Measurements from ENCODE around the gene HLA-B.
"Not testable (repeated sequence)": the region's sequence is repeated elsewhere in the genome, so short reads cannot be mapped to it uniquely, and the experiment has no call there.

HLA-B gene

DNA sequence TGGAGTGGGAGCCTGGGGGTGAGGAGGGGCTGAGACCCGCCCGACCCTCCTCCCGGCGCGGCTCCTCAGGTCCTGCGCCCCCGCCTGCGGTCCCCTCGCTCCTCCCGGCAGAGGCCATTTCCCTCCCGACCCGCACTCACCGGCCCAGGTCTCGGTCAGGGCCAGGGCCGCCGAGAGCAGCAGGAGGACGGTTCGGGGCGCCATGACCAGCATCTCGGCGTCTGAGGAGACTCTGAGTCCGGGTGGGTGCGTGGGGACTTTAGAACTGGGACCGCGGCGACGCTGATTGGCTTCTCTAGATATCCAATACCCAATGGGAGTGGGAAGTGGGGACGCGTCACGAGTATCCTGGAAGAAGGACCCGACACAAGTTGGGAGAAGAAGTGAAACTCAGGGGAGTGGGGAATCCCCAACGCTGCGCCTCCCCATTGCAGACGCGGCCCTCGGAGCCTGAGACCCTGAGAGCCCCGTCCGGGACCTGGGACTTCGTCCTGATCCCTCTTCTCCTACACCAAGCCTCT, at the start of gene HLA-B:
HLA-B (minus strand) TSS at position 234 of the 521 bp plus-strand sequence; CDS start at position 213, 21 bp downstream.
- DNase-seq (ENCODE audit: low read depth) = peak; percentile 46

DNA sequence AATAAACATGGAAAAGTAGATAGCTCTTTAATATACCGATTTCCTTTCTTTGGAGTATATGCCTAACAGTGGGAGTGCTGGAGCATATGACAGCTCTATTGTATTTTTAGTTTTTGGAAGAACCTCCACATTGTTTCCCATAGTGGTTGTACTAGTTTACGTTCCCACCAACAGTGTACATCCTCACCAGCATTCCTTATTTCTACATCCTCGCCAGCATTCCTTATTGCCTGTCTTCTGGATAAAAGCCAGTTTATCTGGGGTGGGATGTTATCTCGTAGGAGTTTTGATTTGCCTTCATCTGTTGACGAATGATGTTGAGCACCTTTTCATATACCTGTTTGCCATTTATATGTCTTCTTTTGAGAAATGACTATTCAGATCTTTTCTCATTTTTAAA, 49.0 kb upstream of the HLA-B start:
- no peak for DNase-seq (ENCODE audit: low read depth)

DNA sequence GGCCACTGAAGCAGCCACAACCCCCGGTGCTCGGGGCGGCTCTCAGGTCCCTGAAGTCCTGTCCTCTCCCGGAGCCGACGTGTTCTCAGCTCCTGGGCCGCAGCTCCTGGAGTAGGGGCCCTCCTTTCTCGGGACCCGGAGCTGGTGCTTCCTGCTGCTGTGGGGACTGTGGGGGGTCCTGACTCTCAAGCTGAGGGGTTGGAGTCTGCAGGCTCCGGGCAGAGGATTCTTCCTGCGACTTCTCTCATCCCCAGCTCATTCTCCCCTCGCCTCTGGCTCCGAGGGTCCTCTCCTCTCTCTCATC, 47.0 kb upstream of the HLA-B start:
- not testable (repeated sequence) for DNase-seq (ENCODE audit: low read depth)

DNA sequence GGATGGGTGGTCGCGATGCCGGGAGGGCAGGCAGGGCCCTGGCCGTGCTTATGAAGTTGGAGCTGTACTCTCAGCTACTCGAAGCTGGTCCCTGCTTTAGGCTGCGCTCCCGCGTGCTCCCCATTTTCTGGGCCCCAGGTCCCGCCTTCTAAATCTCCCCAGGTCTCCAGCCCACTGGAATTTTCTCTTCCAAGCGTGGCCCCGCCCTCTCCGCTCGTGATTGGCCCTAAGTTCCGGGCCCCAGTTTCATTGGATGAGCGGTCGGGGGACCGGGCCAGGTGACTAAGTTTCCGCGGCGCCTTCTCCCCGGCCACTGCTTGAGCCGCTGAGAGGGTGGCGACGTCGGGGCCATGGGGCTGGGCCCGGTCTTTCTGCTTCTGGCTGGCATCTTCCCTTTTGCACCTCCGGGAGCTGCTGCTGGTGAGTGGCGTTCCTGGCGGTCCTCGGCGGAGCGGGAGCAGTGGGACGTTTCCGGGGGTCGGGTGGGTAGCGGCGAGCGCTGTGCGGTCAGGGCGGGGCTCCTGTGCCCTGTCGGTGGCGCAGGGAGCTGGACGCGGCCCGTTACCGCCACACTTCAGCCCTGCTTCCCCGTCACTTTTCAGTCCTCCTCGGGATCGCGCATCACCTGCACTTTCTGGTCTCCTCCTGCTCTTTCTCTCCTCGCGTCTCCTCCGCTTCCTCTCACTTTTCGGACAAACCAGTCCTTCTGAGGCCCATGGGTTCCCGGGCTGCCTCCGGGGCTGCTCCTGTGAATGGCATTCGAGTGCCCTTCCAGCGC, 46.5 kb upstream of the HLA-B start, which contains the start of gene MICA:
MICA (plus strand) TSS at position 313 of the 778 bp plus-strand sequence; CDS start at position 351, 38 bp downstream.
- peak; percentile 53 for DNase-seq (ENCODE audit: low read depth)

DNA sequence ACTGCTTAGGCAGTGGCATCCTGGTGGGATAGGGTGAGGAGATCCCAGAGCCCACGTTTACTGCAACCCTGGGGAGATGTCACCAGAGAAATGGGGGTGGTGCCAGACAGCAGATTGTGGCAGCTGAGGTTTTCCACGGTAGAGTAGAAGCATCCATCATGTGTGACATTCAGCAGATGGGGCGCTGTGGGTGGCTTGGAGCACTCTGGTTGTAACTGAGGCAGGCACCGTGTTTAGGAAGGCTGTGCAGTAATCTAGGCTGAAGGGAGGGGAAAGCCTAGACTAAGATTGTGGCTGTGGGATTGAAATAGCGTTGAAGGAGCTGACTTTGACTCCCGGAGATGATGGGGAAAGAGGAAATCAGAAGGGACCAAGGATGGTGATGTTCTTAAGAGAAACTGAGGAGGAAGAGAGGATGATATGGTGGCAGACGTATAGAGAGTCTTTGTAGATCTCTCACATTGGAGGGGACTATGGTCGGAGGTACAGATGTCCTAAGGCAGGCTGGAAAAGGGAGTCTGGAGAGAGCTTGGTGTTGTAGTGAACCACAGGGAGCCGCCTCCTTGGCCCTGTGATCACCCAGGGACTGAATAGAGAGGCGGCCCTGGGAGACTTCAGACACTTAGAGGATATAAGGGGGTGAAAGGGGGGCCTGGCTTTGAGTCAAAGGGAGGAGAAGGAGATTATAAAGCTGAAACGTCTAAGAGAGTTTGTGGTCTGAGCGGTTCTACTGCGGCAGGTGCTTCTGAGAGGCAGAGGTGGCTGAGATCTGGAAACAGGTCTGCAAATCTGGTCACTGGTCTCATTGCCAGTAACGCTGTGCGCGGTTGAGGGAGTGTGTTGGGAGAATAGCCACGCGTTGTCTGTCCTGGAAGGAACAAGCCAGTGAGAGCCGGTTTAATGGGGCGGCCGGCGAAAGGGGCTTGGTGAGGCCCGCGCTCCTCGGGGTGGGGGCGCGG, 45.6 kb upstream of the HLA-B start:
- no peak for DNase-seq (ENCODE audit: low read depth)

DNA sequence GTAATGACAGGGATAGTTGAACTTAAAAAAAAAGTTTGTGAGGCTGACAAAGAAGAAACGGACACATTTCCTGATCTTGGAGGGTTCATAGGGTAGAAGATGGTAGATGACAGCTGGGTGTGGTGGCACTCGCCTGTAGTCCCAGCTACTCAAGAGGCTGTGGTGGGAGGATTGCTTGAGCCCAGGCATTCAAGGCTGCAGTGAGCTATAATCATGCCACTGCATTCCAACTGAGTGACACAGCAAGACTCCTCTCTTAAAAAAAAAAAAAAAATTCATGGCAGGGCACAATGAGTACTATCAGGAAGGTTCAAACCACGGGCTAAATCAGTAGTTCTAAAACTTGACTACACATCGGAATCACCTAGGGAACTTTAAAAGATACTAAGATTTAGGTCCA, 44.4 kb upstream of the HLA-B start:
- DNase-seq (ENCODE audit: low read depth) = peak; percentile 56

DNA sequence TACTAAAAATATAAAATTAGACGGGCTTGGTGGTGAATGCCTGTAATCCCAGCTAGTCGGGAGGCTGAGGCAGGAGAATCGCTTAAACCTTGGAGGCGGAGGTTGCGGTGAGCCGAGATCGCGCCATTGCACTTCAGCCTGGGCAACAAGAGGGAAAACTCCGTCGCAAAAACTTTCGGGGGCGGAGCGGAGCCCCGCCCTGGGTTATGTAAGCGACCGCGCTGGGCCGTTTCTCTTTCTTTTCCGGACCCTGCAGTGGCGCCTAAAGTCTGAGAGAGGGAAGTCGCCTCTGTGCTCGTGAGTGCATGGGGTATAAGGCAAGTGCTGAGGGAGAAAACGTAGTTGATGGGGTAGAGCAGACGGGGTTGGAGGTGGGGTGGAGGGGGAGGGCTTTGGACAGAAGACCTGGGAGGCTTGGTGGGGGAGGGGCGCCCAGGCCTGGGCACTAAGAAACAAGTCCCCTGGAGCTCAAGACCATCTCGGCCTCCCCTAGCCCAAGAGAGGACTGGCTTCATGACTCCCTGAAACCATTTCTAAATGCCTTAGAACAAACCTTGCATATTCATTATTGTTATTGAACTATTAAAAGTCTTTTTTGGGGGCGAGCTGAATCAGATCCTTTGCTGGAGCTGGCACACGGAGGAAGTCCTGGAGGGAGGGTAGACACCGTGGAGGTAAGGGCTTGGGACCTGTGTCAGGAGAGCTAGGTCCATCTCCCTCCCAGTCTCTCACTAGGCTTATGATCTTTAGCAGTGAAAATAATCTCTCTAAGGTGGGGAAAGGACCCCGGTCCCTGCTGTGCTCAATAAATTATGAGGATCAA, 43.7 kb upstream of the HLA-B start:
- no peak for DNase-seq (ENCODE audit: low read depth)

DNA sequence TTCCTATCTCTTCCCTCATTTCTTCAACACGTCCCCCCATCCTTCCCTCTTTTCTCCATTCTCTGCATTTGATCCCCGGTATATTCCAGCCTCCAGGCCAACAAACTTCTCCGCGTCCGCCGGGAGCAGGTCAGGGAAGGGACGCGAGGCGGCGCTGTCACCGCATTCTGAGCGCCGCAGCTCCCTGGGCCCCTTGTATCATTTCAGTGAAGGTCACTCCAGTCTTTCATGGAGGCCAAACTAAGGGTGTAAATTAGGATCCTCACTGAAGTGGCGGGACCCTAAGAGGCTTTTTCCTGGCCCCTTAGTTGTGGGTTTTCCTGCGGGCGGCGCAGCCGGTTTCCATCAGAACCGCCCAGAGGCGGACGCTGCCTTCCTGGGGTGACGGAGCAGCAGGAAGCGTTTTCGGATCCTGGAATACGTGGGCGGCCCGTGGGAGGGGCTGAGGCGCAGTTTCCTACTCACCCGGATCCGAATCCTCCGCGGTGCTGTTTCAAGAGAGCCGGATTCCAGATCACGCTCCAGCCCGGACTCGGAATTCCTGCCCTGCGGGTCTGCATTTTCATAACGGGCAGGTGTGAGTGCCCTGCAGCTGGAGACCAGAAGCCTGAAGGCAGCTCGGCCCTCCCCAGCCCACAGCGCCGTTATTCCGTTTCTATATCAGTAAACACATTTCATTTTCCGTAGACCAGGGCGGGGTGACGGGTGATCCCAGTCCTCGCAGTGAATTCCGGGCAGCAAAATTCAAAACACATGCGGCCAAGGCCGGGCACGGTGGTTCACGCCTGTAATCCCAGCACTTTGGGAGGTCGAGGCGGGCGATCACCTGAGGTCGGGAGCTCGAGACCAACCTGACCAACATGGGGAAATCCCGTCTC, 42.8 kb upstream of the HLA-B start:
- DNase-seq (ENCODE audit: low read depth) = peak; percentile 74

DNA sequence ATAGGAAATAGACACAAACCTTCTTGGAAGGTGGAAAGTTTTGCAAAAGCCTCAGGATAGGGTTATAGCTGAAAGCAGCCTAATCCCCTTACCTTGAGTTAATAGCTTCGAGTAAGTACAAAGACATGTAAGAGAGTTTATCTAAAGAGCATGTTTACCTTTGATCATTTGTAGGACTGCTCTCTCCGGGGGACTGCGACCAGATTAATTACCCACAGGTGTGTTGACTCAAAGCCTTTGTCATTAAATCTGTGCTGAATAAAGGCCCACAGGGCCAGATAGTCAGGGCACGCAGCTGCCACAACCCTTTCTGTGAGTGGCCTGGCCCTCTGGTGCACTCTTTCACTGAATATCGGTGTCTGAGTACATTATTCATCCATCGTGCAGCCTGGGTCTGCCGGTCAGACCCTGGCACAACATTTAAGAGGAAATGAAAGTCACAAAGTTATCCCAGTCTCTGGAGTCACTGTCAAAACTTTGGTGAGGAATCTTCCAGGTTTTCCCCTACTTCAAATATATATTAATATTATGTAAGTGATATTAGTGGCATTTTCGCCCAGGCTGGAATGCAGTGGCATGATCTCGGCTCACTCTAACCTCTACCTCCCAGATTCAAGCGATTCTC, 41.0 kb upstream of the HLA-B start:
- no peak for DNase-seq (ENCODE audit: low read depth)

DNA sequence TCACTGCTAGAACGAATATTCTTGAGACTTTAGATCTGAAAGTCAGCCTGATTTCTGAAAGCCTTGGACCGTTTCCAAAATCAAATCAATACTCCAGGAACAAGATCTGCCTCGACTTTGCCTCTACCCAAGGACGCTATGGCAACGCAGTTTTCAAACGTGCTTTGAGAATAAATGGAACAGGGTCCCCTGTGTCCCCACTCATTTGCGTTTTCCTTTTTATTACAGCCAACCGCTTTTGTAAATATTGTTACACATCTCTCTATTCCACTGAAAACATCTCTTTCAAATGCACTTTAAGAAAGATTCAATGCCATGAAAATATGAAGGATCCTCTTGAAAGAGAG, 40.1 kb upstream of the HLA-B start:
- DNase-seq (ENCODE audit: low read depth) = not testable (repeated sequence)

DNA sequence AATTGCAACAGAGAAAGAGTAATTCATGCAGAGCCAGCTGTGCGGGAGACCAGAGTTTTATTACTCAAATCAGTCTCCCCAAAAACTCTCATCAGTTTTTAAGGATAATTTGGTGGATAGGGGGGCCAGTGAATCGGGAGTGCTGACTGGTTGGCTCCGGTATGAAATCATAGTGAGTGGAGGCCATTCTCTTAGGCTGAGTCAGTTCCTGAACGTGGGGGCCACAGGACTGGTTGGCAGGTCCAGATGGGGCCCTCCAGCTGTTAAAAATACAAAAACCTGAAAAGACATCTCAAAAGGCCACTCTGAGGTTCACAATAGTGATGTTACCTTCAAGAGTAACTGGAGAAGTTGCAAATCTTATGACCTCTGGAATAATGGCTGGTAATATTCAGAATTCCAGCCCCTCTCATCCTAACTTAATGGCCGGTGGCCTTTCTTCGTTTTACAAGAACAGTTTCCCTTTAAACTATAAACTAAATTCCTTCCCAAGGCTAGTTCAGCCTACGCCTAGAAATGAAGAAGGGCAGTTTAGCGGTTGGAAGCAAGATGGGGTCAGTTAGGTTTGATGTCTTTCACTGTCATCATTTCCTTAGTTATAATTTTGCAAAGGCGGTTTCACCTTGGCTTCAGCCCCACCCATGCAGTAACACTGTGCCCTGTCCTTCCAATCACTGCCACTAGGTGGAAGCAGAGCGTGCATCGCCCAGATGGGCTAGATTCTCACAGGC, 39.6 kb upstream of the HLA-B start:
- no peak for DNase-seq (ENCODE audit: low read depth)

DNA sequence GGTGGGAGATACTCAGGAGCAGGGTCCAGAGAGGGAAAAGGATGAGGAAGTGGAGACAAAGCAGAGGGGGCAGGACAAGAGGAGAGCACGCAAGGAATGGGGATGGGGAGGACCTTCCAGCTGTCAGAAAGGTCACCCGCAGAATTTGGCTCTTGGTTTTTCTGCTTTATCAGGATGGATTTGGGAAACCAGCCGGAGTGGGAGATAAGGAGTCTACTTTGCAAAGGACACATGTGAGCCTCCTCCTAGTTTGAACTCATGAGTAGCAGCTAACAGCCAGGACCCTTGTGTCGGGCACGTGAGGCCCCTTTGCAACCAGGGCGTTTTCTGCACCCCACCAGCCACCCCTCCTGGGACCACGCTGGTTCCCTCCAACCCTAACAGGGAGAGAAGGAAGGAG, 38.9 kb upstream of the HLA-B start:
- DNase-seq (ENCODE audit: low read depth) = no peak

DNA sequence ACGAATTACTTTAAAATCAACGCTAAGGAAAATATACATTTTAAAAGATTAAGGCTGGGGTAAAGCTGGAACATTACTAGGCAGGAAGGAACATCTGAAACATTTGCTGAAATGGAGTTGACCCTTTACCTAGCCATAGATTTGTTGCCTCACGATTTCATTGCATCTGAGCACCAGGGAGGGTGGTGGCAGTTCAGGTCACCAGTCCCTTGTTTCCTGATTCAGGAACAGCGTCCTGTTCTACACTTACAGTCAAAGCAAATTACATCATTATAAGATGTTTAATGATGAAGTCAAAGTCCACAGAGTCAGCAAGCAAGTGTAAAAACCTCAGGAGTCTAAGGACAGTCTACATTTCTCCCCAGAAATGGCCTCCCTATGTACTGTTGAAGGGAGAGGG, 37.4 kb upstream of the HLA-B start:
- DNase-seq (ENCODE audit: low read depth) = no peak

DNA sequence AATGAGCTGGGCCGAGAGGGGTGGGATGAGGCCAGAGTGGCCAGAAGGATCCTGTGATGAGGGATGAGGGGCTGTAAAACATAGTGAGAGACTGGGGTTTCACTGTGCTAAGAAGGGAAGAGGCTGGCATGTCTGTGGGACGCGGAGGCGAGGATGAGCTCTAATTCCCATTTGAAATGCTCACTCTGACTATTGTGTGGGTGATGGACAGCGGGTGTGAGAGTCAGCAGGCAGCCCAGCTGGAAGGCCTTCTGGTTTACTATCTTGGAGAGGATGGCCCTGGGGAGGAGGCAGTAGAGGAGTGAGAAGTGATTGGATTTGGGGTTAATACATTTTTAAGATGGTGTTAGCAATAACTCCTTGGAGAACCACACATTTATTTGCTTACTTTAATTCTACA, 37.0 kb upstream of the HLA-B start:
- DNase-seq (ENCODE audit: low read depth) = no peak

DNA sequence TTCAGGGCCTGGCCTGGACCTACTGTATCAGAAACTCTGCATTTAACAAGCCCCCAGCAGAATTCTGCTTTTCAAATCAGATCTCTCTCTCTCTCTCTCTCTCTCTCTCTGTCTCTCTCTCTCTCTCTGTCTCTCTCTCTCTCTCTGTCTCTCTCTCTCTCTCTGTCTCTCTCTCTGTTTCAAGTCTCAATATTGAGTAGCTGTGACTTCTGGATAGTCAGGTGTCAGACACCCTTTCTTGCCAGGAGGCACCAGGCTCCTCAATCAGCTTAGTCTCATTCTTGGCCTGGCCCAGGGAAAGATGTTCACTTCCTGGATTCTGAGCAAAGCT, 32.8 kb upstream of the HLA-B start:
- not testable (repeated sequence) for DNase-seq (ENCODE audit: low read depth)

DNA sequence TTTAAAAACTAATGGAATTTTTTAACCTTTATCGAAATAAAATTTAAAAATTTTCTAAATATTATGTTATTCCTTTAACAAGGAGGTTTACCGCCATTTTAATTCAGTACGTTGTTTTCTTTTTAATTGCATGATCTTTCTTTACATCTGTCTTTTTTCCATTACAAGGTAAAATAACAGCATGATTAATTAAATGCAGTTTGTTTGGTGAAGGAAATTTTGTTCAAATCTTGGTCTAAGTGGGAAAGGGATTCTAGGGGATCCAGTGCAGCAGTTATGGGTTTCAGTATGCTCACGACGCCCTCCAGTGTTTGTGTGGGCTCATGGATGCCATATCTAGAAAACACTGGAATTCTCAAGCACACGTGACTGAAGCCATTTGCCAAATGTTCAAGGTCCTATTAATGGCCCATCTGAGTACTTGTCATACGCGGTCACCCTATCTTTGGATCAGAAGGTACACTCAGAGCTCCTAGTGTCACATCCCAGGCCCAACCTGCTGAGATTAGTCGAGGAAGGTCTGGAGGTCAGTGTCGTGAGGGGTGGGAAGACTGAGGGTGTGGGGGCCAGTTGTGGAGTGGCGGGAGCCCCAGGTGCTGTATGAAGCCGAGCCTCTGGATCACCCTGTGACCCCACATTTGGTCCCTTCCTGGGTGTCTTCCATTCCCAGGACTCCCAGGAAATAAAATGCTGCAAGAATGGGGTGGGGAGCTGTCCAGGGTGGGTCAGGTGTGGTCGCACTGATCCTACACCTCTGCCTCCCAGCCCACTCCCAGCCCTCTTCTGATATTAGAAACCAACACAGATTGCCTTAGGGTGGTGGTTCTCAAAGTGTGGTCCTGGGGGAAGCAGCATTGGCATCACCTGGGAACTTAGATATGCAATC, 32.2 kb upstream of the HLA-B start:
- not testable (repeated sequence) for DNase-seq (ENCODE audit: low read depth)

DNA sequence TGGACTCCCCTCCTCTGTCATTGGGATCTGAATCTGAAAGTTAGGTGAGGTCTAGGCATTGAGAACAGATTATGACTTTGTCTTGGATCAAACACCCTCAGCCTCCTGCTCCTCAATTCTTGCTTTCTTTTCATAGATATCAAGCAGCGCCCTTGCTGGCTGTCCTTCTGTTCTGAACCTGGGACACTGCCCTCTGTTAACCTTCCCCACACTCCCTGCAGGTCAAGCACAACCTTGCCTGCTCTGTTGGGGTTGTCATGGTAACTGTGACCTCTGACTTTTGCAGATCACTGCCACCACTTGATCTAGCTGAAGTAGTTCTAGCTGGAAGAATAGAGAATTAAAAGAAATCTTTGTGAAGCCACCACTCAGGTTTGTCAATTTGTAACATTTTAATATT, 30.0 kb upstream of the HLA-B start:
- DNase-seq (ENCODE audit: low read depth) = no peak

DNA sequence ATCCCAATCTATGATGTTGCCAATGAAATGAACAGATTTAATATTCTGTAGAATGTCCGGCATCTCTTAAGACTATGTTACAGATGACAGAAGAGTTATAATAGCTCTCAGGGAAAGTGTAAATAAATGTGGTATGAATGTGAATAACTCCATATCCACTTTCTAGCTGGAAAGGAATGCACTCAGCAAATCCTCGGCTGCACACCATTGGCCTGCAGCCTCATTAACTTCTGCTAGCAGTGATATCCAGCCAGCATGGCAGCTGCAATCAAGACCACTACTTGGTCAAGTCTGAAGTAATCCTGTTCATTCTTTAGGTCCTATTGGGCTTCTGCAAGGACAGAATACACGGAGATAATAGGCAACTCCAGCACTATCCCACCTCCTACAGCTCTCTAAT, 29.1 kb upstream of the HLA-B start:
- DNase-seq (ENCODE audit: low read depth) = no peak

DNA sequence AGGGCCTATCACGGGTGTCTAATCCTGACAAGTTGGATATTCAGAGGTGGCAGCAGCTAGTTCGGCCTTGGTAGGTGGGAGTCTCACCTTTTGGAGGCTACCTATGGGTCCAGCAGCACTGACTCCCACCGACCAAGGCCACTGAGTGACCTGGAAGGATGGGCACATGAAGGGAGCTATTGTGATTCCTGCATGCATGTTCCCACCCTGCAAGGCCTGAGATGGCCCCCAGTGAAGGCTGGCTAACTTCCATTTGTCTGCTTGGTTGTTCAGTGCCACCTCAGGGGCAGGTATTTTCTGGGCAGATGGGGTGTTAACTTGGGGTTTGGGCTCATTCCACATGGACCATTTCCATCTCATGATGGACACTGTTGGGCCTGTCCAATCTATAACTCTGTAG, 28.1 kb upstream of the HLA-B start:
- DNase-seq (ENCODE audit: low read depth) = no peak

Data from GM04503 (cell line).